GM12873 (cell line): ENCODE measurements around the gene SUSD4.

ENCODE experiments used
- CTCF ChIP-seq: IDR thresholded peaks from 2 replicates; pipeline ENCODE4 v1.5.1; 2012; ENCODE audit warnings: low read depth, mild to moderate bottlenecking, moderate library complexity, low read length, control low read depth; ENCODE audit not compliant: insufficient read depth; ENCODE audit errors: missing control alignments

The SUSD4 gene

GRCh38 chr1:223289621-223290020, 74.4 kb downstream of the SUSD4 start:
- no peak for TF ChIP-seq CTCF

- TF ChIP-seq CTCF = no peak
These were observed 75.2 kb downstream of the SUSD4 start for GRCh38 chr1:223288826-223289225.

- TF ChIP-seq CTCF = no peak
These were observed 78.5 kb downstream of the SUSD4 start for GRCh38 chr1:223285452-223285851.

DNA sequence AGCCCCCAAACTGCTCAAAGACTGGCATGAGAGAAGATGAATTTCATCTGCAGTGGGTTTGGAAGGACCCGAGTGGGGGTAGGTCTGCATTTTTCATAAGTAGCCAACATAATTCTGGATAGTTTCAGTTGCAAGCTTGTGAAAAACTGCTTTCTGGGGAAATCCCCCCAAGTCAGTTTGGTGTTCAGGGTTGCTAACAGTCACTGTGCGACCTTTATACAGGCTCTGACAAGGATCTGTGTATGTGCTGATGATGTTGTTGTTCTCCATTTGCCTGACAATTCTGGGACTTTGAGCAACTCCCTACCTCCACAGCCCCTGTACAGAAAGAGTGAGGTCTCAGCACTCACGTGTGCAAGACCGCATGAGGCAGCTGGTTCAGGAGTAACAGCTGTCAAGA, 87.9 kb downstream of the SUSD4 start:
- no peak for TF ChIP-seq CTCF

DNA sequence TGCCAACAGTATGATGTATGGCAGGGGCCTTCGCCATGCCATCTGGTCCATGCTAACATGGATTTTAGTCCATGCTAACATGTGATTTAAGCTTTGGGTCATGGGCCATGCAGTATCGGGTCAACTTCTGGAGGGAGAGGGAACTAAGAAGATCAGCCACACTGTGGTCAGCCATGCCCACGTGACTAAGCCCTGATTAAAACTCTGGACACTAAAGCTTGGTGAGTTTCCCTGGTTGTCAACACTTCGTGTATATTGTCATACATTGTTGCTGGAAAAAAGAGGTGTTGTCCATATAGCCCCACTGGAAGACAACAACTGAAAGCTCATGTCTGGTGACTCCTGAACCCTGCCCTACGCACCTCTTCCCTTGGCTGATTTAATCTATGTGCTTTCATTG, 90.5 kb downstream of the SUSD4 start:
- no peak for TF ChIP-seq CTCF

DNA sequence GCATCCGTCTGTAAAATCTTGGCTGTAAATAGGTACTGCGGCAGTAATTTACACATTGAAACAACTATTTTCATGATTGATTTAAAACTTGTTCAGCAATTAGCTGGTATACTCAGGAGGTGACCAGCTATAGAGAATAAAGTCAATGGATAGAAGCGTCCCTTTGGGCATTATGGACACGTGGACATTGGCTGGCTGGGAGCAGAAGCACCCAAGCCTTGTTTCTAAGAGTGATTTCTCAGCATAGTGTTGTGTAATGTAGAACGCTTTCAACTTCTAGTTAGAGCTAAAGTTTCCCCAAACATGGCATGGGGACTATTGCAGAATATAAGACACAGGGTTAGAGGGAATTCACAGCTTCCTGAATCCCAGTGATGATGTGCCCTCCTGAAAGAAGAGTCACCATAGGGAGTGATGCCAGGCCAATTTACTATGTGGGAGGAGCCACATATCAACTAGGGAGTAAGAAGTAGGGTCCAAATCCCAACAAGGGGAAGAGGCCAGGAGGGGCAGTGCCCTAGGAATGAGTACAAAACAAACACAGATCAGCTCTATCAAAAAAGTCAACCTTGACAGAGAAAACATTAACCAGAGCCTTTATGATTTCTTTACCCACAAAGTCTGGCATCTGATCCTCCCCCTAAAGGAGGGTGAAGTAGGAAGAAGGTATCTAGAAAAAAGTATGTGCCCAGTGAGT, 92.7 kb downstream of the SUSD4 start:
- no peak for TF ChIP-seq CTCF

DNA sequence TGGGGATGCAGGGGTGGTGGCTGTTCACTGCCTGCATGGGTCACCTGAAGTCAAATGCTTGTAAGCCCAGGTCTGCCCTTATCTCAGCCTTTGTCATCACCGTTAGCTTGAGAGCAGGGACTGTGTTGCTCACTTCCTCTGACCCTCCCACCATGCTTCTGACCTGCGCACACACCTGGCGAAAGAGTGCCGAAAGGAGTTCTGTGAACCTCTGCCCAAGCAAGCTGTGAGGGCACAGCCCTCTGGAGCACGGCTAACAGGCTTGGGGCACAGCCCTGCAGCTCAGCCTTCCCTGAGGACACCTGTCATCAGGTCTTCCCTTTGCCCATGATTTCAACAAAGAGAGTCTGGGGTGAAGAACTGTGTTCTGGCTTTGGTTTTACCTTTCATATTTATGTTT, 93.8 kb downstream of the SUSD4 start:
- TF ChIP-seq CTCF = no peak
